AG20443 (cell line): ENCODE data around the gene C1QTNF5.

ENCODE experiments used
- DNase-seq: peaks from one replicate; pipeline ENCODE4 v3.0.0; 2012; ENCODE audit warnings: low spot score, mixed read lengths

C1QTNF5 gene

GRCh38 chr11:119373059-119373920, 32.6 kb upstream of the C1QTNF5 start:
- no peak for DNase-seq

GRCh38 chr11:119372260-119373058, 31.8 kb upstream of the C1QTNF5 start:
- no peak for DNase-seq

DNA sequence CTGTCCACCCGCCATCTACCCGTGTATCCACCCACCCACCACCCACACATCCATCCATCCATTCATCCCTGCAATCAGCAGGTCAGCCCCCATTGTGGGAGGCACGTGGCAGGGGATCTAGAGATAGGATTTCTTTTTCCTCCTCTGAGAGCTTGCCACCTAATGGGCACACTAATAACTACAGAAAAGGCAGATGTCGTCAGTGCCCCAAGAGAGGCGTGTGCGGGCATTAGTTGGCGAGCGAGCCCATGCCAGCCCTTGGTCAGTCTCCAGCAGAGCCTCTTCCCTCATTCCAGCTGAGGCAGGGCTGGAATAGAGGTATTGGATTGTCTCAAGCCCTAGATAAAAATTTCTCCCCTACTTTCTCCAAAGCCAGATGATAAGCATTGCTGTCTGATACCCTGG, 31.1 kb upstream of the C1QTNF5 start:
- DNase-seq, result no peak

- no peak for DNase-seq
Measured at GRCh38 chr11:119371067-119371601, 30.5 kb upstream of the C1QTNF5 start.

GRCh38 chr11:119370486-119371046, 29.9 kb upstream of the C1QTNF5 start:
- no peak for DNase-seq

GRCh38 chr11:119369132-119369925, 28.6 kb upstream of the C1QTNF5 start:
- peak; percentile 37 for DNase-seq

DNA sequence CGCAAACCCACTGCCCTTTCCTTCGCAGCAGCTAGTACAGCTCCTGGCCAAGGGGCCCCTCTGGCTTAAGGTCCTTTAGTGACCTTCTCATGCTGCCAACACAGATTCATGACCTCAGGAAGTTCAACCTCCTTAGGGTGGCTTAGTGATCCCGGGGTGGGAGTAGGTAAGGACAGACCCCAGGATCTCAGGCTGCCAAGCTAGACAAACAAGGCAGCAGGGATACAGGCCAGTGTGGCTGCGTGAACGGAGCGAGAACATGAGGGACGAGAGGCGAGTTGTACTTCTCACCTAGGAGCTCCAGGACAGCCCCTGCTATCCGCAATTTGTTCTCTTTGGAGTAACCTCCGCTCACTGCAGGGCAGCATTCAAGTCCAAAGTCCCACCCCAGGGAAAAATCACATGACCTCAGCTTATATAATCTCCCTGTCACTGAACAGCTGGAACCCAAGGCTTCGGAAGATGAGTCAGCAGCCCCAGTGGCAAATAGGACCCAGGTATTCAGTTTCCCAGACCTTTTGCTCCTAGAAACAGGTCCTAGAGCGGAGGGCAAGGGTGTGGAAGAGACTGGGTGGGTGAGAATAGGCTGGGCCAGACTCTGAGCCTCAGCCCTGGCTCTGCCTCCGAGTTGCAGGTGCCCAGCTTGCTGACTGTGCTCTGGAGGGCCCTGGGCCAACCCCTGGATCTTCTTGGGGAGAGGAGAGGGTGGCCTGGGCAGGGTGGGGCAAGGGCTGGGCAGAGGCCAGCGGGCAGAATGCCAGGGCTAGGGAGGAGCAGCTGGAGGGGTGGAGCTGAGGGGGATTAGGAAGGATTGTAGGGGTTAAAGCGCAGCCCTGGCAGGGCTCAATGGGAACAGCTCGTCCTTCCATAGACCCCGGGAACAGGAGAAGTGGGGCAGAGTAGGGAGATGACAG, 27.7 kb upstream of the C1QTNF5 start:
- DNase-seq, result no peak

- DNase-seq, result no peak
Measured at GRCh38 chr11:119367661-119368120, 27.0 kb upstream of the C1QTNF5 start.

DNA sequence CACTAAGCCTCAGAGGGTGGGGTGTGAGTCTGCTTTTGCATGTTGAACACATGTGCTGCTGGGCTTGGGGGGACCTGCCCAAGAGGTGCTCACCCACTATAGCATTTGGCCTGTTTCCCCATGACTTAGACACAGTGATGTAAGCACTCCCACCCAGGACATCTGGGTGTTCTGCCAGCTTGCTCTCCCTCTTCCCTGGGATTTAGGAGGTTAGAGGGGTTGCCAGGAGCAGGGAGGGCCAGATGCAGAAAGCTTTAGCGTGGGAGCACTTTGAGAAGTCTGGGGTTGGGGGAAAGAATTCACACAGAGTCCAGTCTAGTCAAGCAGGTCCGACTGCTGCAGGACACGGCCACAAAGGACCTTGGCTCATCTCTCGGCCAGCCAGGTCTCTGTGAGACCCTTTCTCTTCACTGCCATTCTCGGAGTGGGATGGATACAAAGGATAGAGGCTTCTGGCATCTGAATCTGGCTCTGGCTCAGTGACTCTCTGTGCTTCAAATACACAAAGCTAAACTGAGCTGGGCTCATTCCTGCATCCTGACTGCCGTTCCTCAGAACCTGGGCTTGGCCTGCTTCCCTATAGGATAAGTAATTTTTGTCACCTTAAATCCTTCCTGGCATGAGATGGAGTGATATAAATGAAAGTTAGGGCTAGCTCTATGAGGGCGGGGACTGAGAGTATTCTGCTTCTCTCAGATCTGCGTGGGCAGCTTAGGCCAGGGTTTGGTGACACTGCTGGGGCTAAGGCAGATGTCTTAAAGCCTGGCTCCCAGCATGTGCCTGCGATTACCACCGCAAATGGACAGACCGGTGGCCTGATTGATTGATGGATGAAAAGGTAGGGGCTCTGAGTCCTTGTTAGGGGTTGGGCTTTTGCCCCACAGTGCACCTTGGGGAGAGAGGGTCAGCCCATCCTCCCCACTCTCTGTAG, 26.3 kb upstream of the C1QTNF5 start:
- DNase-seq, result no peak

GRCh38 chr11:119365071-119365591, 24.4 kb upstream of the C1QTNF5 start:
- DNase-seq, result peak; percentile 52

DNA sequence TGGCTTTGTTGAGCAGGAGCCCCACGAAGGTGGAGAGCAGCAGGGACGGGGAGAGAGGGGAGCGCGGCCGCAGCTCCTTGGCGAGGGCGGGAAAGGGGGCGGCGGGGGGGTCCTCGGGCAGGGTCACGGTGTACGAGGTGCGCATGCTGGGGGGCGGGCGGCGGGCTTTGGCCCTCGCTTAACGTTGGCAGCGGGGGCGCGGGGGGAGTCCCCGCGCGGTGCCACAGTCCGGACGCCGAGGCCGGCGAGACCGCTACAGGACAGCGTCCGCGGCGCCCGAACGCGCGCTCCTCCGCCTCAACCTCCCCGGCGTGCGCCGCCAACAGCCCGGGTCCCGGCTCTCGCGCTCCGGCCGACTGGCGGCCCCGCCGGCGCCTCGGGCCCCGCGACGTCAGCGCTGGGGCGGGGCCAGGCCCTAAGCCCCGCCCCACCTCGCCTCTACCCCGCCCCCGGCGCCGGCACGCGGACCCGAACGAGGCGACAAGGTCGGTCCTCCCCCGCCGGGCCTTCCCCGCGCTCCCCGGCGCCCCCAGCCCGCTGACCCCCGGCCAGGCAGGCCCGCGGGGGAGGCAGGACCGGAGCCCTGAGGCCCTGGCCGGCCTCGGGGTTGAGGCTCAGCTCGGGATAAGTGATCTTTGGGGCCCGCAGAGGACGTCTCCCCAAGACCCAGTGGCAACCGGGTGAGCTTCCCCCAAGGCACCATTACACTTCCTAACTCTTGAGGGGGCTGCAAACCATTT, 23.3 kb upstream of the C1QTNF5 start:
- peak; percentile 91 for DNase-seq

DNA sequence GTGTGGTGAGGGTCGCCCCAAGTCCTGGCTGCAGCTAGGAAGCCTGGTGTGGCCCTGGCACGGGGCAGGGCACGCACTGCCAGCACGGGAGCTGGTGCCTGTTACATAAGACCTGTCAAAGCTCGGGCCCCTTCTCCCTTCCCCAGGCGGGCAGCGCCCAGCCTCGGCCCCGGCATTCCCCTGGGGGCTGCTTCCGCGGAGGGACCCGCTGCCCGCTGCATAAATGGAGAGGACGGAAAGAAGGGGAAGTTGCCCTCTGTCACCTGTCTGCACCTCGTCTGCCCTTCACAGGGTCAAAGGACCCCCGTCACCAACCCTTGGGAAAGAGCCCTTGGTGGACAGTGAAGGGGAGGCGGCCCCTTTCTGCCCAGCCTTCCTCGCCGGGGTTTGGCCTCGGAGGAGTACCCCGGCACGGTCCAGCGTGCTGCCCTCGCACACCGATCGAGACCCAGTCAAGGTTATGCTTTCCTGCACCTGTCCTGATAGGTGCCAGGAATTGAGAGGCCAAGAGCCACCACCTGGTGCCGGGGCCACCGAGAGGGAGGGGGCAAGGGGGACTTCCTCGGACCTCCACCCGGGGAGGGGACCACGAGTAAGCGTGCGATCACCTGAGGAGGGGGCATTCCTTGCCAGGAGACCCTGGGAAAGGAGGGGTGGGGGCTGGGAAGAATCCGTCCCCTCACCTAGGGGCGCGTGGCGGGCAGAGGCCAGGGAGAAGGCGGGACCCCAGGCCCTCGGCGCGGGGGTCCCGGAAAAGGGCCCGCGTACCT, 22.6 kb upstream of the C1QTNF5 start:
- no peak for DNase-seq

DNA sequence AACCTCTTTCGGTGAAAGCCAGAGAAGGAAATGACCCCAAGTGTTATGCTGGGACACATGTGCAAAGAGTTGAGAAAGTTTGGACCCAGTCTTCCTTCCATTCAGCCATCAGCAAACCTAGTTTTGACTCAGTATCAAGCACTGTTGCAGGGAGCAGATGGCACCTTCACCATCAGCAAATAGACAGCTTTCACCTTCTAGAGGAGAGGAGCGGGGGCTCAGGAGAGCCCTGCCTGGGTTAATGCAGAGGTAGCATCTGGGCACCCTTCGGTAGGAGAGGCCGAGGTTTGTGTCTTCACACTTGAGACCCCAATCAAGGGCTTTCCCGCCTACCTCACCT, 22.0 kb upstream of the C1QTNF5 start:
- no peak for DNase-seq

DNA sequence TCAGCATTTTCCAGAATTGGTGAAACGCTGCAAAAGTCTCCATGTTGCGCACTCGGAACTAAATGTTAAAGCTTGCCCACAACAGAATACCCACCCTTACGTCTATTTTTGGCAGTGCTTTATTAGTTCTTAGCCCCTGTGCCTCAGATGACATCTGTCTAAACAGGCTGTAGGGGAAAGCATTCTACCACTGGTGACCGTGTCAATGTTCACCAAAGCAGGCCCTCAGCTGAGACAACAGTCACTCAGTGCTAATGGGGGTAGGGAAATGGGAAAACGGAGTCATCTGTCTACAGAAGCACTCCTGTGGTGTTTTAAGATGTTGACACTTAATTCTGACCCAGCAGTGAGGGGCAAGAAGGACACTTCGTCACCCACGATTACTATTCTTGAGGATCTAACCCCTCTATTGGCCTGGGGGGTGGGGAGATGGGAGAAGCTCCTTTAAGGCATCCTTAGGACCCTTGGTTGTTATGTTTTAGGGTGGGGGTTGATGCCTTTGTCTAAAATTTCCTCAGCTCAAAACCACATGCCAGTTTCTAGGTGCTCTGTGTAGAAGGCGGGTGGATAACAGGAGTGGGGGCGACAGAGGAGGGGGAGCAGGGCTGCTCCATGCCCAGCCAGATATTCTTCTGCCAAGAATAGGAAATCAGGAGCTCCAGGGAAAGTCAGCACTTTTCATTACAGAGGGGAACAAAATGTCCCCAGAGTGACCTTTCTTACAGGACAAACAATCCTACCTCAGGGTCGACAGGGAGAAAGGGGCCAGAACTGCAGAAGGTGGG, 21.4 kb upstream of the C1QTNF5 start:
- DNase-seq, result no peak

DNA sequence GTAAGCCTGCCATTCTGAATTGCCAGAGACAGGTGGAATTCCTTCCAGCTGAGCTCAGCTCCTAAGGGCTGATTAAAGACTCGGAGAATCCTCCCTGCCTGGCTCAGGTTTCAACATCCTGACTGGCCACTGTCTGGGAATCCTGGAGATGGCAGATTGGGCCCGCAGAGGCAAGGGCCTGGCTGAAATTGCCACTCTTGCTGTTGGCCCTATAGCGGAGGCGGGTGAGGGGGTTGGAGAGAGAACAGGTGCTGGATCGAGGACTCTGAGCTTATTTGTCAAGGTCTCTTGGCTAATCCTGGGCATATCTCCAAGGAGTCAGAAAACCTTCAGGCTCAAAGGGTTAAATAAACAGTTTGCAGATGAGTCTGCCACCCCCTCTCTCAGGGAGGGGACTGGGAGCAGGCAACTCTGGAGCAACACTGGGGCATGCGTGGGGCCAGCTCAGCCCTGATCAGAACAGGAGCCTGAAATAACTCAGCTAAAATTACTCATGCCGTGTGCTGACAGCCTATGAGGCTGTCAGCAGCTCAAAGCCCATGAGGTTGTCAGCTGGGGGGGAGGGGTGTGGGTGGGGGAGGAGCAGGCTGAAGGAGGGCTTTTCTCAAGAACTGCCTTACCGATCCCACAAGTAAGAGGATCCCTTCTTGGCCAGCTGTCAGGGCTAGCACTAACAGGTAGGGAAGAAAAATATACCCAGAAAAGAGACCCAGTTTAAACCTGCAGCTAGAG, 20.5 kb upstream of the C1QTNF5 start:
- peak; percentile 74 for DNase-seq
